A549 (cell line): ENCODE measurements around the gene CTNNBL1. TPM values are rescaled to one million over a fixed set of nuclear protein-coding genes. Genes with fewer than 3 reads are reported as not detected.

ENCODE experiments used
- polyA plus RNA-seq, 4 experiments: library from polyadenylated mRNA; depleted of rRNA in 3 of 4; stranded (reverse); fragments of >200 nt; fragmentation: RNase III in 1 of 4; extraction: RNeasy Plus Mini Kit Qiagen cat#74134 plus additional on column Dnase treatment in 1 of 4; gene quantifications; 2 replicates in 3 of 4; 3 replicates in 1 of 4; pipeline ENCODE4 v1.2.3, GENCODE V29; 2011 to 2017

Gene CTNNBL1
- polyA plus RNA-seq, 2 of the 4 experiments (the other 2 are of a cell fraction), result 41.0 to 59.9 TPM

Other genes starting within 250 kb of the CTNNBL1 start
- not detected in 2 replicates for gene NNAT, start 172.8 kb upstream of the CTNNBL1 start, polyA plus RNA-seq (2011; rRNA removed)
- gene NNAT, start 172.8 kb upstream of the CTNNBL1 start, polyA plus RNA-seq (2017; fragmentation: RNase III; extraction: RNeasy Plus Mini Kit Qiagen cat#74134 plus additional on column Dnase treatment), result not detected in 3 replicates
- gene BLCAP, start 166.2 kb upstream of the CTNNBL1 start, polyA plus RNA-seq (2011; rRNA removed), result 48.3 and 49.0 TPM in 2 replicates
- 30.3 to 31.5 TPM (median 30.7 TPM) in 3 replicates for gene BLCAP, start 166.2 kb upstream of the CTNNBL1 start, polyA plus RNA-seq (2017; fragmentation: RNase III; extraction: RNeasy Plus Mini Kit Qiagen cat#74134 plus additional on column Dnase treatment)
- gene VSTM2L, start 209.1 kb downstream of the CTNNBL1 start, polyA plus RNA-seq (2011; rRNA removed), result 1.9 and 2.0 TPM in 2 replicates
- gene VSTM2L, start 209.1 kb downstream of the CTNNBL1 start, polyA plus RNA-seq (2017; fragmentation: RNase III; extraction: RNeasy Plus Mini Kit Qiagen cat#74134 plus additional on column Dnase treatment), result 3.7 to 7.4 TPM (median 5.8 TPM) in 3 replicates